HG02884 (cell line): ENCODE measurements around the gene KCNG3.
A peak's percentile ranks its signal among the peaks of the same experiment; 100 is the strongest.

Source experiments
- ATAC-seq: cut with Tn5 transposase; IDR thresholded peaks from one replicate; pipeline ENCODE4 v1.9.1; 2021; ENCODE audit warnings: mild to moderate bottlenecking, moderate library complexity; ENCODE audit not compliant: unreplicated experiment

The KCNG3 gene

DNA sequence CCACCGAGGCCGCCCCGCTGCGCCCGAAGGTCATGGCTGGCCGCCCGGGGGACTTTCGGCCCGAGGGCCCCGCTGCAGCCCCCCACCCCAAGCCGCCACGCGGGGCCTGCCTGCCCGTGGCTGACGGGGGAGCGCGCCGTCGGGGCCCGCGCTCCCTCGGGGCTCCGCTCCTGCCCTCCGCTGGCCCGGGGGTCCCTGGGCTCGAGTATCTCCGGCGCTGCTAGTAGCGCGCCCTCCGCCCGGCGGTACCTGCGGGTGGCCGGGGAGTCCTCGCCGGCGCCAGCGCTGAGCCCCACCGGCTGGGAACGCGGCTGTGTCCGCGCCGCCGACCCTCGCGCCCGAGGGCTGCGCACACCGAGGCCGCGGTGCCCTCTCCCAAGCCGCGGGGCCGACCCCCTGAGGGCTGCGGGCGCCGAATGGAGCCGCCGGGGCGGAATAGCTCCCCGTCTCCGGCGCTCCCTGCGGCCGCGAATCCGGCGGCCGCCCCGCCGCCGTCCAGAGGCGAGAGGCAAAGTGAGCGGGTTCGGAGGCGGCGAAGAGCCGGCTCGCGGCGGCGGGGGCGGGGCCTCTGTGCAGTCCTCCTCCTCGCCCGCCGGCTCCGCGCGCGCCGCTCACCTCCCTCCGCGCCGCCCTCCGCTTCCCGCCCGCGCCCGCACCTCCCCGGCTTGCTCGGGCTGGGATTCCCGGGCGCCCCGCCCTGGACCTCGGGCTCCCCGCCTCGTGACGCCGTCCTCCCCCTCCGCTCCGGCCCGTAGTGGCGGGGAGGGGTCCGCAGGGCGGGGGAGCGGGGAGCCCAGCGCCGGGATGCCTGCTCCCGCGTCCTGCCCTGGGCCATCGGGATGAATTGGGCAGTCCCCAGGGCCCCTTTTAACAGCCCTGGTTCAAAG is at the start of gene KCNG3:
Gene KCNG3, minus strand, starts transcription at position 515 of the 887 bp plus-strand sequence. Its CDS starts 481 bp downstream, at position 34.
- ATAC-seq = peak; percentile 61

GRCh38 chr2:42542871-42543270 is 49.1 kb upstream of the KCNG3 start:
- ATAC-seq = no peak

DNA sequence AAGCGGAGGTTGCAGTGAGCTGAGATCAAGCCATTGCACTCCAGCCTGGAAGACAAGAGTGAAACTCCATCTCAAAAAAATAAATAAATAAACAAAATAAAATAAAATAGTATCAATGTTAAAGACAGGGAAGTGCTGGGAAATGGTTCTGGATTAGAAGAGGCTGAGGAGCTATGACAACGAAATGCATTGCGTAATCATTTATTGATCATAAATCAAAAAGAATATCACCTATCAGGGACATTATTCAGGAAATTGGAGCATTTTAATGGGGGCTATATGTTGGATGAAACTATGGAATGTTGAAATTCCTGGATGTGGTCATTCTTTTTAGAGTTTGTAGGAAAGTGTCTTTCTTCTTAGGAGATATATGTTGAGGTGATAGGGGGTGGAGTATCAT is 43.7 kb upstream of the KCNG3 start:
- no peak for ATAC-seq

GRCh38 chr2:42532397-42532796 is 38.6 kb upstream of the KCNG3 start:
- no peak for ATAC-seq

GRCh38 chr2:42523341-42523740 is 29.6 kb upstream of the KCNG3 start:
- ATAC-seq = no peak

DNA sequence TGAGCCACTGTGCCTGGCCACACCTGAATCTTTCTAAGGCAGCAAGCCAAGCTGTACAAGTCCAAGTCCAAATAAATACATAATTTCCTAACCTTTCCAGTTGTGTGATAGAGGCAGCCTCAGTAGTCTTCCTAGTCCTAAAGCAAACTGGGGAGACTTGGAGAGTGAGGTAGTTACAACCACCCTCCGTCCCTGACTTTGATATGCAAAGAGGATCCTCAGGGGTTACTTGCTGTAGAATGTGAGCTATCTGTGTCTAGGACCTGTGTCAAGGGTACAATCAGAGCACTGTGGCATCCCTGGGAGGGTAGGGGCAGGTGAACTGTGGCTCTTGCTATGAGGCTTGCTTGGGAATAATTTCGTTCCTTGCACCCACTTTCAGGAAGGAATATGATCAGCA is 28.3 kb upstream of the KCNG3 start:
- ATAC-seq = no peak

DNA sequence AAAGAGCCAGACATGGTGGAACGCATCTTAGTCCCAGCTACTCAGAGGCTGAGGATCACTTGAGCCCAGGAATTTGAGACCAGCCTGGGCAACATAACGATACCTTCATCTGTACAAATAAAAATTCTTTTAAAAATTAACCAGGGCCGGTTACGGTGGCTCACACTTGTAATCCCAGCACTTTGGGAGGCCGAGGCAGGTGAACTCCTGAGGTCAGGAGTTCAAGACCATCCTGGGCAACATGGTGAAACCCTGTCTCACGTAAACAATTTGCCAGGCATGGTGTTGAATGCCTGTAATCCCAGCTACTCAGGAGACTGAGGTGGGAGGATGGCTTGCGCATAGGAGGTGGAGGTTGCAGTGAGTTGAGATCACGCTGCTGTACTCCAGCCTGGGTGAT is 25.8 kb upstream of the KCNG3 start:
- ATAC-seq = no peak

- no peak for ATAC-seq
Measured at GRCh38 chr2:42516418-42516901, 22.7 kb upstream of the KCNG3 start.

DNA sequence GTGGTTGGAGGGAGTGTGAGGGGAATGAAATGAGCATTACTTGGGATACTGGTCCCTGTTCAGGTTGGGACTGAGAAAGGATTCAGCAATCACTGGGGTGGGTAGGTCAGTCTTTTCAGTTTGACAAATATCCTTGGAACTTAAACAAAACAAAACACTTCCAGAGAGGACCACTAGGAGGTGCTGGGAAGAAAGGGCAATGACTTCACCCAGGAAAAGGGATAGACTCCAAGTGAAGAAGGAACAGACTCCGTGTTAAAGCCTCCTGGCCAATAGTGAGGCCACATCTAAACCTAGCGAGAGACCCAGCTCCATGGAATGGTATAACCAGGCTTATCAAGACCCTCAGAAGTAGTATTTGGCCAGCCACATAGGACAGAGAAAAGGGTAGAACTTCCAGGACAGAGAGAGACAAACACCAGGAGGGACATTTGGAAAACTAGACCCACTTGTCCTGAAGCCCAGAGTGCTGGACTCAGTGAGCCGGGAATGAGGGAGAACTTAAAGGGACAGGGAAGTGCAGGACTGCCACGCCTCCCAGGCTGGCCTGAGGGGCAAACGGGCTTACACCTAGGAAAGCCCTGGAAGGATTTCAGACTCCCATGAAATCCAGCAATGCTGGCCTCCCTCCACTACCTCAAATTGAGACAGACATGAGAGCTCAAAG is 19.6 kb upstream of the KCNG3 start:
- no peak for ATAC-seq

- ATAC-seq = no peak
Measured at GRCh38 chr2:42510608-42511243, 16.9 kb upstream of the KCNG3 start.

GRCh38 chr2:42510191-42510590 is 16.4 kb upstream of the KCNG3 start:
- no peak for ATAC-seq

DNA sequence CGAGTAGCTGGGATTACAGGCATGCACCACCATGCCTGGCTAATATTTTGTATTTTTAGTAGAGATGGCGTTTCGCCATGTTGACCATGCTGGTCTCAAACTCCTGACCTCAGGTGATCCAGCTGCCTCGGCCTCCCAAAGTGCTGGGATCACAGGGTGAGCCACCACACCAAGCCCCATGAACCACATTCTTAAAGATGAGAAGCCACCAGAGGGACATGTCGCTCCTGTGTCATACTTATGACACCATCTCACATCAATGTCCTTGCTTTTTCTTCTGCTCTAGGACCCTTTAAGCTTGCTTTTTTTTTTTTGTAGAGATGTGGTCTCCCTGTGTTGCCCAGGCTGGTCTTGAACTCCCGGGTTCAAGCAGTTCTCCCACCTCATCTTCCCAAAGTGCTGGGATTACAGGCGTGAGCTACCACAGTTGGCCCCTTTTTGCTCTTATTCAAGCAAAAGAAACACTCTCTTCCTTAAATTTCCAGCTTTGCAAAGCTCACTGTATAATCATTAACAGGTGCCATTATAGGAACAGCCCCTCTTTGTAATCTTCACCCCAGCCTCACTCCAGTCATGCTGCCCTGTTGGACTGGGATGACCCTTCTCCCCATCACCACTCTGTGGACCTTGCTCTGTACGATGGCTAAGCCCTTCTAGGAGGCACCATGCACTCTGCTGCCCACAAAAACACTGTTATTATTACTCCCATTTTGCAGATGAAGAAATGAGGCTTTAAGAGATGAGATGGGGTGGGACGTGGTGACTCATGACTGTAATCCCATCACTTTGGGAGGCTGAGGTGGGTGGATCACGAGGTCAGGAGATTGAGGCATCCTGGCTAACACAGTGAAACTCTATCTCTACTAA is 10.8 kb upstream of the KCNG3 start:
- ATAC-seq = no peak

DNA sequence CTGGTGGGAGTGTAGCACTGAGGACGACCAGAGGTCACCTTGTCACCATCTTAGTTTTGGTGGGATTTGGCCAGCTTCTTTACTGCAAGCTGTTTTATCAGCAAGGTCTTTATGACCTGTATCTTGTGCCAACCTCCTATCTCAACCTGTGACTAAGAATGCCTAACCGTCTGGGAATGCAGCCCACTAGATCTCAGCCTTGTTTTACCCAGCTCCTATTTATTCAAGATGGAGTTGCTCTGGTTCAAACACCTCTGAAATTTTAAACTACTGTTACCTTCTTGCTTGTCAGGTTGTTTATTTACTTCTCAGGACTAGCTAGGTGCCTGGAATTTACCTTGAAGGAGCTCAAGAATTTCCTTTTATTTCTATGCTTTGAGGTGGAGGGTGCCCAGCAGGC is 9.5 kb upstream of the KCNG3 start:
- ATAC-seq = no peak

DNA sequence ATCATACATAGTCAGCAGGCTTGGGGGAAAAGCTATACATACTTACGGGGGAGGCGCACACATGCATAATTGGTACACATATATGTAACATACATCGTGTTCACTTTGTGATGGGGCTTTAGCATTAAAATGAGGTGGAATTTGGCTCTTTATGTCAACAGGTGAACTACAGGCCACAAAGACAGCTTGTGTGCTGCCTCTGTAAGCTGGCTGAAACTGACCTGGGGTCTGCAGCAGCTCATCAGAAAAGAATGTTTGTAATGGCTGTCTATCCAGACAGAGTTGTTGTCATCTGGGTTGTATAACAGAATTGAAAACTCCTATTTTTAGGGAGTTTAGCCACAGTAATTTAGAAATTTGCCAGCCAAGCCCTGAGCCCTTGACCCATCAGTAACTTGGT is 4.7 kb upstream of the KCNG3 start:
- ATAC-seq = no peak

GRCh38 chr2:42495611-42496010 is 1.8 kb upstream of the KCNG3 start:
- ATAC-seq = no peak

DNA sequence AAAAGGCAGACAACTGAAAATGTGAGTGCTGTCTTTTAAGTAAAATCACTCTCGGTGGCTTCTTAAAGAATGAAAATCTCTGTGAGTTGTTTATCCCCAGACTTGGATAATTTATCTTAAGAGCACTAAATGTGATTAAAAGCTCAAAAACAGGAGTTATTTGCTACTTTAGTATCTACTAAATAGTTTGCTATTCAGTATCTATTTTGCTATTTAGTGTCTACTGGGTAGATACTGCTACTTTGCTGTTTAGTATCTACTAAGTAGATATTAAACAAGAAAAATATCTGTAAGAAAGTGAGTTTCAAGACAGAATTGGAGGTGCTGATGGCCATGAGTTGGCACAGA is 1.4 kb upstream of the KCNG3 start:
- no peak for ATAC-seq

- peak; percentile 40 for ATAC-seq
Measured at GRCh38 chr2:42494355-42495233, 812 bp upstream of the KCNG3 start.

GRCh38 chr2:42492691-42493467 is 903 bp downstream of the KCNG3 start:
- ATAC-seq = no peak

- no peak for ATAC-seq
Measured at GRCh38 chr2:42488297-42488696, 5.5 kb downstream of the KCNG3 start.
